Measurements from ENCODE around the gene GAL3ST2.

The GAL3ST2 gene

GRCh38 chr2:241772063-241772499, 4.5 kb upstream of the GAL3ST2 start:
- no peak overlapping the region for H3K4me3 ChIP-seq (ENCODE audit: low read depth, low read length)
- no peak for DNase-seq (ENCODE audit: low read depth, low spot score)
- TF ChIP-seq CTCF (IDR thresholded peaks at IDR 0.05; ENCODE audit: low read depth, low read length), result no peak
- in situ Hi-C loops (cut with HindIII; ENCODE audit: low sequenced_read_pairs), result no loop called here

GRCh38 chr2:241773511-241774418, 2.9 kb upstream of the GAL3ST2 start:
- in situ Hi-C loops (cut with HindIII; ENCODE audit: low sequenced_read_pairs), result no loop called here
- TF ChIP-seq CTCF (IDR thresholded peaks at IDR 0.05; ENCODE audit: low read depth, low read length), result no peak
- DNase-seq (ENCODE audit: low read depth, low spot score), result no peak
- no peak overlapping the region for H3K4me3 ChIP-seq (ENCODE audit: low read depth, low read length)

- TF ChIP-seq CTCF (IDR thresholded peaks at IDR 0.05; ENCODE audit: low read depth, low read length), result no peak
- H3K4me3 ChIP-seq (ENCODE audit: low read depth, low read length), result no peak overlapping the region
- DNase-seq (ENCODE audit: low read depth, low spot score), result peak; percentile 74
- in situ Hi-C loops (cut with HindIII; ENCODE audit: low sequenced_read_pairs), result no loop called here
These were observed 2.0 kb upstream of the GAL3ST2 start for GRCh38 chr2:241774419-241775222.

- no peak for DNase-seq (ENCODE audit: low read depth, low spot score)
- no peak for TF ChIP-seq CTCF (IDR thresholded peaks at IDR 0.05; ENCODE audit: low read depth, low read length)
- H3K4me3 ChIP-seq (ENCODE audit: low read depth, low read length), result no peak overlapping the region
- in situ Hi-C loops (cut with HindIII; ENCODE audit: low sequenced_read_pairs), result no loop called here
These were observed 1.1 kb upstream of the GAL3ST2 start for GRCh38 chr2:241775223-241776177.

- TF ChIP-seq CTCF (IDR thresholded peaks at IDR 0.05; ENCODE audit: low read depth, low read length), result no peak
- DNase-seq (ENCODE audit: low read depth, low spot score), result no peak
- no peak overlapping the region for H3K4me3 ChIP-seq (ENCODE audit: low read depth, low read length)
- in situ Hi-C loops (cut with HindIII; ENCODE audit: low sequenced_read_pairs), result no loop called here
These were observed 606 bp downstream of the GAL3ST2 start for GRCh38 chr2:241777170-241777685.

Measured in astrocyte of the spinal cord (primary cell).